ENCODE results near the gene E2F3. TPM values are rescaled to one million over a fixed set of nuclear protein-coding genes. Genes with fewer than 3 reads are reported as not detected.

Gene E2F3
- total RNA-seq, 1 donor from 2014 or later: 20.4 TPM

DNA sequence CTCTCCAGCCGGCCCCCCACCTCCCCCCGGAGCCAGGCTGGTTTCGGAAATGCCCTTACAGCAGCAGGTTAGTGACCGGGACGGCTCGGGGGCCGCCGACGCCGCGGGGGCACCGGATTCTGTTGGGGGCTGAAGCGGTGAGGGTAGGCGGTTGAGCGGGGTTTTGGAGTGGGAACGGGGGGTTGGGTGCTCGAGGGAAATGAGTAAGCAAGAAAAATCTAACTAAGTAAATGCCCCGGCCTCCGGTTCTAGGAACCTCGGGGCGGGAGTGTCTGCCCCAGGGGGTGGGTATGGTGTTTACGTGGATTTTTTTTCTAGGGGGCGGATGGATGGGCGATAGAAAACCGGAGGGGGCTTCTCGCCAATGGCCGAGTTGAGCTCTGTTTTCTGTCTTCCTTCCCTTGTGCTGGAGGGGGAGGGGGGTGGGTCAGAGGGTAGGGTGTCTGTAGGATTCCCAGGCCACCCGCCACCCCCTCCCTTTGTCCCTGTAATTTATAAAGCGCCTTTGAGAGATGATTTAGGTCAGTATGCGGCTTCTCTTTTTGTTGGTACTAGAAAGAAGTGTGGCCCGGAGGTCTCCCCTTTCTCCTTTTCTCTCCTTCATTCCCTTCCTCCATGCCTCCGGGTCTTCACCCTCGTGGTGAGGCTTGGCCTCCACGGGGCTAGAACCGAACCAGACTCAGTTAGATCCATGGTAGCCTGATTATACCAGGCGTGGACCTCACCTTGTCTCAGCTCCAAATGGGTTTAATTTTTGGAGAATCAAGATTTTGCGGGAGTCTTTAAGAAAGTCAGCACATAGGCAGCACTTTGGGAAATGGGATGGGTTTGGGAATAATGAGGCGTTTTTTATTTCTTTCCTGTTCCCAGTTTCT is 2.3 kb downstream of the E2F3 start:
- Mint-ChIP-seq H3K9me3 (ENCODE audit: unreplicated experiment) (no peaks in the 10 kb centered on the region), H3K4me1 (ENCODE audit: unreplicated experiment) (peaks cover 25% of the 10 kb centered on the region), H3K4me3 (ENCODE audit: unreplicated experiment) (peak overlapping the region; percentile 100), H3K27ac (ENCODE audit: unreplicated experiment) (peak overlapping the region; percentile 99), H3K27me3 (ENCODE audit: unreplicated experiment) (peaks cover 13% of the 10 kb centered on the region), H3K36me3 (ENCODE audit: low read depth, unreplicated experiment) (peaks cover 3% of the 10 kb centered on the region)
- DNase-seq (ENCODE audit: low spot score): no peak
- TF ChIP-seq, protein P1, sequence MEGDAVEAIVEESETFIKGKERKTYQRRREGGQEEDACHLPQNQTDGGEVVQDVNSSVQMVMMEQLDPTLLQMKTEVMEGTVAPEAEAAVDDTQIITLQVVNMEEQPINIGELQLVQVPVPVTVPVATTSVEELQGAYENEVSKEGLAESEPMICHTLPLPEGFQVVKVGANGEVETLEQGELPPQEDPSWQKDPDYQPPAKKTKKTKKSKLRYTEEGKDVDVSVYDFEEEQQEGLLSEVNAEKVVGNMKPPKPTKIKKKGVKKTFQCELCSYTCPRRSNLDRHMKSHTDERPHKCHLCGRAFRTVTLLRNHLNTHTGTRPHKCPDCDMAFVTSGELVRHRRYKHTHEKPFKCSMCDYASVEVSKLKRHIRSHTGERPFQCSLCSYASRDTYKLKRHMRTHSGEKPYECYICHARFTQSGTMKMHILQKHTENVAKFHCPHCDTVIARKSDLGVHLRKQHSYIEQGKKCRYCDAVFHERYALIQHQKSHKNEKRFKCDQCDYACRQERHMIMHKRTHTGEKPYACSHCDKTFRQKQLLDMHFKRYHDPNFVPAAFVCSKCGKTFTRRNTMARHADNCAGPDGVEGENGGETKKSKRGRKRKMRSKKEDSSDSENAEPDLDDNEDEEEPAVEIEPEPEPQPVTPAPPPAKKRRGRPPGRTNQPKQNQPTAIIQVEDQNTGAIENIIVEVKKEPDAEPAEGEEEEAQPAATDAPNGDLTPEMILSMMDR (IDR thresholded peaks at IDR 0.05; ENCODE audit: unreplicated experiment): no peak

DNA sequence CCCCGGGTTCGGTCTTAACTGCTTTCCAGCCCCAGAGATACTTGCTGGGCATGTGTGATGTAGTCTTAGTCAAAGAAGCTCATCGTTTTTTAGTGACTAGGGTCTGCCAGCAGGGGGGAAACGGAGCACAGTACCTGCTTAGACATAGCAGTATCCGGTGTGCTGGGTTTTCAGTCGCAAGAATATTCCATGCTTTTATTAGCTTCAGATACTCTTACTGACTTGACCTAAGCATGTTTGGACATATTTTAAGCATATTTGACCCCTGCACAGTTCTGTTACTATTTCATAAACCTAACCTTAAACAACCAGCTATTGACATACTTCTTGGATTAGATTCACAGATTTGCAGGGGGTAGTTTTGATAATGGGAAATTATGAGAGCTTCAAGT is 3.0 kb downstream of the E2F3 start:
- Mint-ChIP-seq H3K27me3 (ENCODE audit: unreplicated experiment) (peaks cover 13% of the 10 kb centered on the region), H3K4me3 (ENCODE audit: unreplicated experiment) (peak overlapping the region; percentile 100), H3K4me1 (ENCODE audit: unreplicated experiment) (peaks cover 30% of the 10 kb centered on the region), H3K27ac (ENCODE audit: unreplicated experiment) (peak overlapping the region; percentile 99), H3K36me3 (ENCODE audit: low read depth, unreplicated experiment) (peaks cover 3% of the 10 kb centered on the region), H3K9me3 (ENCODE audit: unreplicated experiment) (no peaks in the 10 kb centered on the region)
- peak; percentile 70 for DNase-seq (ENCODE audit: low spot score)
- TF ChIP-seq, protein P1 (IDR thresholded peaks at IDR 0.05; ENCODE audit: unreplicated experiment): peak; percentile 66

DNA sequence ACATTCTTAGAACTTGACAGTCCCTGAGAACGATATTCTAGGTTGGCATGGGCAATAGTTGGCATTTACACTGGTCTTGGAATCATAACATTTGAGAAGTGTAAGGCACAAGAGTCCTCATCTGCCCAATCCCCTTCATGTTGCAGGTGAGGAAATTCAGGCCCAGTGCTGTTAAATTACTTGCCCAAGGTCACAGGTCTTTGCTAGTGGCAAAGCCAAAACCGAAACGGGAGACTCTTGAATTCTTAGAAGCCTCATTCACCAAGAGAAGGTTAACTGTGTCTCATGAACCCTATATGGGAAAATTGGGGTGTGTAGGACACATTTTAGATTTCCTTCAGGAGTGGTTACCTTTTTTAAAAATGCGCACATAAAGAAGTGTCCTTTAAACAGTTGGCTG is 7.2 kb downstream of the E2F3 start:
- peaks cover 44% of the 10 kb centered on the region for H3K4me1 Mint-ChIP-seq (ENCODE audit: unreplicated experiment)
- TF ChIP-seq, protein P1 (IDR thresholded peaks at IDR 0.05; ENCODE audit: unreplicated experiment): no peak
- peaks cover 8% of the 10 kb centered on the region for H3K36me3 Mint-ChIP-seq (ENCODE audit: low read depth, unreplicated experiment)
- H3K27ac Mint-ChIP-seq (ENCODE audit: unreplicated experiment): no peak overlapping the region
- no peak overlapping the region for H3K4me3 Mint-ChIP-seq (ENCODE audit: unreplicated experiment)
- peaks cover 10% of the 10 kb centered on the region for H3K27me3 Mint-ChIP-seq (ENCODE audit: unreplicated experiment)
- H3K9me3 Mint-ChIP-seq (ENCODE audit: unreplicated experiment): no peaks in the 10 kb centered on the region
- DNase-seq (ENCODE audit: low spot score): no peak

DNA sequence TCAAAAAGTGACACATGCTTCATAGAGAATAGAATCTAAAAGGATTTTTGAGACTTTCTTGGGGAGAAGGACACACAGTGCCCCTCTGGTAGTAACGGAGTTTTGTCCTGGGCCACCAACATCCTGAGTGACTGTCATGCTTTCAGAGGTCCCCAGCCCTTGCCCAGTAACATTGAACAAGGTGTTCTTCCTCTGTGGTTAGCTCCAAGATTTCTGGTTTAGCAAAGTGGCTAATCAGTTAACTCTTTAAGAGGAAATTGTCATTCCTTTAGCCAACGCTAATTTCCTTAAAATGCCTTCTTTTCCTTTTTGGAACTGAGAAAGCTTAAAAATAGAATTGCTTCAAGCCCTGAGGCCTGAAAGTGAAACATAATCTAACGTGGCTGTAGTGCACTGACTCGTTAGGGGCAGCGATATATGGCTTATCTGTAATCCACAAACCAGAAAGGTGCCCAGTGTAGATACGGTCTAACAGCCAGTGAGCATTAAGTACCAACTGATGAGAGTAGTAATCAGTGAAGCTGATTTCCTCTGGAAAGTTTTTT is 7.8 kb downstream of the E2F3 start:
- Mint-ChIP-seq H3K27me3 (ENCODE audit: unreplicated experiment) (peaks cover 3% of the 10 kb centered on the region), H3K36me3 (ENCODE audit: low read depth, unreplicated experiment) (peaks cover 6% of the 10 kb centered on the region), H3K9me3 (ENCODE audit: unreplicated experiment) (no peaks in the 10 kb centered on the region), H3K27ac (ENCODE audit: unreplicated experiment) (peak overlapping the region; percentile 24), H3K4me1 (ENCODE audit: unreplicated experiment) (peaks cover 46% of the 10 kb centered on the region), H3K4me3 (ENCODE audit: unreplicated experiment) (no peak overlapping the region)
- TF ChIP-seq, protein P1 (IDR thresholded peaks at IDR 0.05; ENCODE audit: unreplicated experiment): no peak
- no peak for DNase-seq (ENCODE audit: low spot score)

DNA sequence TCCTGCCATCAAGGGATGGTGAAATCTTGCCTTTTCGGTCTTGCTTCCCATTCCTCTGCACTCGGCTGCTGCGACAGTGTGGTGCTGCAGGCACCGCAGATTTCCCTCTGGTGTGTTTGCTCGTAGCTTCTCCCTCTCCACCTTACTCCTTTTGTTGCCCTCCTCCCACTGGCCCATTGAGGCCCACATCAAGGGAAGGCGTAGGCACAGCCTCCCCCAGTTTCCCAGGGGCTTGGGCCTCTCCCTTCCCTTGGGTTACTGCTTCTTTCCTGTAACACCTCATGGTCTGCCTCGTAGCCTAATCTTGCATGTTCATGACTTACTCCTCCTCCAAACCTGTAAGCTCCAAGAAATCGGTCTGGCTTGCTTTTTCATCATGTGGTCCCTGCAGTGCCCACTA is 9.9 kb downstream of the E2F3 start:
- H3K9me3 Mint-ChIP-seq (ENCODE audit: unreplicated experiment): no peaks in the 10 kb centered on the region
- H3K4me1 Mint-ChIP-seq (ENCODE audit: unreplicated experiment): peaks cover 53% of the 10 kb centered on the region
- no peak overlapping the region for H3K4me3 Mint-ChIP-seq (ENCODE audit: unreplicated experiment)
- no peak for DNase-seq (ENCODE audit: low spot score)
- peak overlapping the region; percentile 32 for H3K27ac Mint-ChIP-seq (ENCODE audit: unreplicated experiment)
- peaks cover 6% of the 10 kb centered on the region for H3K36me3 Mint-ChIP-seq (ENCODE audit: low read depth, unreplicated experiment)
- H3K27me3 Mint-ChIP-seq (ENCODE audit: unreplicated experiment): peaks cover 4% of the 10 kb centered on the region
- TF ChIP-seq, protein P1 (IDR thresholded peaks at IDR 0.05; ENCODE audit: unreplicated experiment): no peak

Measured in endothelial cell (in vitro differentiated cells).